Measurements from ENCODE around the gene RETREG1.
"Not testable (repeated sequence)": the region's sequence is repeated elsewhere in the genome, so short reads cannot be mapped to it uniquely, and the experiment has no call there.

The RETREG1 gene, protein sequence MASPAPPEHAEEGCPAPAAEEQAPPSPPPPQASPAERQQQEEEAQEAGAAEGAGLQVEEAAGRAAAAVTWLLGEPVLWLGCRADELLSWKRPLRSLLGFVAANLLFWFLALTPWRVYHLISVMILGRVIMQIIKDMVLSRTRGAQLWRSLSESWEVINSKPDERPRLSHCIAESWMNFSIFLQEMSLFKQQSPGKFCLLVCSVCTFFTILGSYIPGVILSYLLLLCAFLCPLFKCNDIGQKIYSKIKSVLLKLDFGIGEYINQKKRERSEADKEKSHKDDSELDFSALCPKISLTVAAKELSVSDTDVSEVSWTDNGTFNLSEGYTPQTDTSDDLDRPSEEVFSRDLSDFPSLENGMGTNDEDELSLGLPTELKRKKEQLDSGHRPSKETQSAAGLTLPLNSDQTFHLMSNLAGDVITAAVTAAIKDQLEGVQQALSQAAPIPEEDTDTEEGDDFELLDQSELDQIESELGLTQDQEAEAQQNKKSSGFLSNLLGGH

GRCh38 chr5:16616536-16617273 lies at the start of gene RETREG1:
TSS of gene RETREG1 (minus strand) at chr5:16616997. CDS start at chr5:16616971, 26 bp downstream.
- DNase-seq (ENCODE audit: low read depth in 1 of 2, low spot score in 1 of 2), result peak; percentile 58 to 72

DNA sequence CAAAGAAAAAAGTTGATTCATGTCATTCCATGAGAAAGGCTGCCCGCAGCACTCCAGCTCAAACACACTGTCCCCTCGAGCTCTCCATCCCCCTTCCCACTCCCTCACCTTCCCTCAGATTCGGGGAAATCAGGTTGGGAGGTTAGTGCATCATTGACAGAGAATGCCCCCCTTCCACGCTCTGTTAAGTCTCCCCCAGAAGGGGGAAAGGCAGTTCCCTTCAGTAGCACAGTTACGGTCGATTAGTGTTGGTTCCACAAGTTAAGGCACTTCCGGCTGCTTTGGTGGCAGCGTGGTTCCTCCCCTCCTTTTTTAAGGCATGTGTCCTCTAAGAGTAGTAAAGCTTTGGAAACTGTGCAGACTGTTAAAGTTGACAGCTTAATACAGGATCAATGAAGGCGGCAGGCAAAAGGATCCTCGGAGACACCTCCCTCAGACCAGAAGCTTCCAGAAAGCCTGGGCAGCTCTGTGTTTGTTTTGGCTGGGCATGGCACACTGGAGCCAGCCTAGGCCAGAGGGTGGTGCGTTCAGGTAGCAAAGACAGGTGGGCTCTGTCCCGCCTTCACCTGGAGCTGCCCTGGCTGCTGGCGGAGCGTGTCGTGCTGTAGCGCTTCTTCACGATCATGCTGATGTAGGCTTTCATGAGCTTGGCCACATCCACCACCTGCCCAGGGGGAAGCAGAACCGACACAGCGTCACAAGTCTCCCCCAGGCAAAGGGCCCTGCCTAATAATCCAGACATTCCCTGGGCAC lies 49.5 kb upstream of the RETREG1 start:
- DNase-seq (ENCODE audit: low read depth in 1 of 2, low spot score in 1 of 2), result no peak

- no peak for DNase-seq (ENCODE audit: low read depth in 1 of 2, low spot score in 1 of 2)
Observed at GRCh38 chr5:16665601-16666000, 48.8 kb upstream of the RETREG1 start.

GRCh38 chr5:16664368-16664767 lies 47.6 kb upstream of the RETREG1 start:
- no peak for DNase-seq (ENCODE audit: low read depth in 1 of 2, low spot score in 1 of 2)

DNA sequence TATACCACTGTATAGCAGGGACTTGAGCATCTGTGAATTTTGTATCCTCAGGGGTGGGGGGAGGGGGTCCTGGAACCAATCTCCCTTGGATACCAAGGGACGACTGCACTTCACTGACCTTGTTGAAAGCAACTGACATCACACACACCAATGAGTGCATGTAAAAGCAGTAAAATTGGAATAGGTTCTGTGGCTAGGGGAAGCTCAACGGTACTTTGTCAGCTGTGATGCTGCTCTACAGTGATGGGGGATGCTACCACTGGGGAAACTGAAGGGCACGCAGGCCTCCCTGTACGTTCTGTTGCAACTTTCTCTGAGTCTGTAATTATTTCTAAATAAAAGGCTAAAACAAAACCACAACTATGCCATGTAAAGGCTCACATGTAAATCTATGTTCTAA lies 47.0 kb upstream of the RETREG1 start:
- no peak for DNase-seq (ENCODE audit: low read depth in 1 of 2, low spot score in 1 of 2)

DNA sequence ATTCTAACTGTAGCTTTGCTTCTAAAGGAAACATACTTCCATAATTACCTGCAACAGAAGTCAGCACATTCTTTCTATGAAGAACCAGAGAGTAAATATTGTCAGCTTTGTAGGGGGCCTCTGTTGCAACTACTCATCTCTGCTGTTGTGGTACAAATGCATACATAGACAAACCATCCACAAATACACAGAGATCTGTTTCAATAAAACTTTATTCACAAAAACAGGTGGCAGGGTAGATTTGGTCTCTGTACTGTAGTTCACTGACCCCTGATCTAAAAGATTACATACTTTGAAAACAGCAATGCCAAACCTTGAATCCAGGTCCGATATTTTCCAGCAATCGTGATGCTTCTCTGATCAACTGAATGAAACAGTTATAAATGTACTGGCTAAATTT lies 44.9 kb upstream of the RETREG1 start:
- DNase-seq (ENCODE audit: low read depth in 1 of 2, low spot score in 1 of 2), result no peak

DNA sequence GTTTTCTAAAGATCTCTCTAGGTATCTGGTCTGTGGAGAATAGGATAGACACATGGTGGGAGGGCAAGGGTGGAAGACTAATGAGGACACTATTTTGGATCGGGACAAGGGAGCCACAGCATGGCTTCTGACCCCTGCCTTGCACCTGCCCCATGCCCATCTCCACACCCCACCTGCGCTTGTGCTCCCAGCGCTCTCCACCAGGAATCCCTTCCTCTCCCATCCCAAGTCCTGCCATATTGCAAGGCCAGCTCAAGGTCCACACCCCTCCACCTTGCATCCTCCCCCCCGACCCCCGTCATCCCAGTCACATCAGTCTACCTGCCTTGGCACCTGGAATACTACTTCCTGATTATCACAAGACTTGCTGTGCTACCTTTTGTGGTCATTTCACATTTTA lies 44.2 kb upstream of the RETREG1 start:
- no peak for DNase-seq (ENCODE audit: low read depth in 1 of 2, low spot score in 1 of 2)

GRCh38 chr5:16659536-16659935 lies 42.7 kb upstream of the RETREG1 start:
- no peak for DNase-seq (ENCODE audit: low read depth in 1 of 2, low spot score in 1 of 2)

- no peak for DNase-seq (ENCODE audit: low read depth in 1 of 2, low spot score in 1 of 2)
Observed at GRCh38 chr5:16656561-16657191, 39.9 kb upstream of the RETREG1 start.

DNA sequence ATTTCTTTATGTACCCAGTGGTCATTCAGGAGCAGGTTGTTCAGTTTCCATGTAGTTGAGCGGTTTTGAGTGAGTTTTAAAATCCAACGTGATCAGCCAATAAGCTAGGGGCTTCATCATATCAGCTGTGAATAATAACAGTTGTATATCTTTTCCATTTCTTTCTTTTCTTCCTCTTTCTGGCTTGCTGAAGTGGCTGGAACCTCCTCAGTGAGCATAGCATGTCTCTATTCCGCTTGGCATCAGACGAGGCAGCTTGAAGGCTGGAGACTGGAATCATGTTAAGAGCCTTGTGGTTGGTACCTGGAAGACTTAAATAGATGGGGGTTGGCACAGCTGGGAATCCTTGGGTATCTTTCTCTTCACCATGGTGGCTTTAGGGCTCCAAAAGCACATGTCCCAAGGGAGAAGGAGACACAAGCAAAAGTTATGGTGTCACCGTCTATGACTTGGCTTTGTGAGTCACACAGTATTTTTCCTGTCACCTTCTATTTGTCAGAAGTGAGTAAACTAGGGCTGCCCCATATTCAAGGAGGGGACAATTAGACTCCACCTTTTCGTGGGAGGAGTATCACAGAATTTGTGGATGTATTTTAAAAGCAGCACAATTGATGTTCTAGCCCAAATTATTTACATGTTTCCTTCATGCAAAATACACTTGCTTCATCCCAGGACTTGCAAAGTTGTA lies 38.0 kb upstream of the RETREG1 start:
- DNase-seq (ENCODE audit: low read depth in 1 of 2, low spot score in 1 of 2), result no peak

DNA sequence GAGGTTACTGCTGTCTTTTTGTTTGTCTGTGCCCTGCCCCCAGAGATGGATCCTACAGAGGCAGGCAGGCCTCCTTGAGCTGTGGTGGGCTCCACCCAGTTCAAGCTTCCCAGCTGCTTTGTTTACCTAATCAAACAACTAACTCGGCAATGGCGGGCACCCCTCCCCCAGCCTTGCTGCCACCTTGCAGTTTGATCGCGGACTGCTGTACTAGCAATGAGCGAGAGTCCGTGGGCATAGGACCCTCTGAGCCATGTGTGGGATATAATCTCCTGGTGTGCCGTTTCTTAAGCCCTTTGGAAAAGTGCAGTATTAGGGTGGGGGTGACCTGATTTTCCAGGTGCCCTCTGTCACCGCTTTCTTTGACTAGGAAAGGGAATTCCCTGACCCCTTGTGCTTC lies 31.9 kb upstream of the RETREG1 start:
- DNase-seq (ENCODE audit: low read depth in 1 of 2, low spot score in 1 of 2), result not testable (repeated sequence)

GRCh38 chr5:16644301-16644889 lies 27.6 kb upstream of the RETREG1 start:
- DNase-seq (ENCODE audit: low read depth in 1 of 2, low spot score in 1 of 2), result no peak

DNA sequence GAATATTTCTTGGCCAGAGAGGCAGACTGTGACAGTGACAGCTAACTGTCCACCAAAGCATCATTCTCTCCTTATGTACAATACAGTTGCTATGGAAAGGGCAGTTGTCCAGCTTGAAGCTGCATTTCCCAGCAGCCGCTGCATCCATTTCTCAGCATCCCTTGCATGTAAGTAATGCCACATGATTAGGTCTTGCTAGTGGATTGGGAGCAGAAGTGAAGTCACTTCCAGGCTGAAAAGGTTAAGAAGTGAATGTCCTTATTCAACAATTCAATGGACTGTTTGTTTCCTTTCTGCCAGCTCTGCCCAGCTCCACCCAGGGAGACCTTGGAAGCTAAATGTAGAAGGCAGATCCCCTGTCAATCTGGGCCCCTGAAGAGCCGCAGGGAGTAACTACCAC lies 26.1 kb upstream of the RETREG1 start:
- no peak for DNase-seq (ENCODE audit: low read depth in 1 of 2, low spot score in 1 of 2)

- no peak for DNase-seq (ENCODE audit: low read depth in 1 of 2, low spot score in 1 of 2)
Observed at GRCh38 chr5:16639206-16639605, 22.4 kb upstream of the RETREG1 start.

DNA sequence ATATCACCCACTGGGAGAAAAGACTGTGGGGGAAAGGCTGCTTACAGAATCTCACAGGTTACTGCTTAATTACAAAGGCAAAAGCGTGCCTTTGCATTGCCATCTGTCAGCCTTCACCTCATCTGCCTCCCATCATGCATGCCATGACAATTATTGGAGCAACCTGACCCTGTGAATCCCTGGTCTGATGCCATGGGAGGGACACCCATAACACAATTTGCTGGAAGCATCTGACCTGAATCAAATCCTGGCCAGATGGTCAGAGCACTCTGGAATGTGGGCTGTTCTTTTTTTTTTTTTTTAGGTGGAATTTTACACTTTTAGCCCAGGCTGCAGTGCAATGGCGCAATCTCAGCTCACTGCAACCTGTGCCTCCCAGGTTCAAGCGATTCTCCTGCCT lies 11.6 kb upstream of the RETREG1 start:
- DNase-seq (ENCODE audit: low read depth in 1 of 2, low spot score in 1 of 2), result no peak

- DNase-seq (ENCODE audit: low read depth in 1 of 2, low spot score in 1 of 2), result peak in 1 of 2 donors; percentile 37
Observed at GRCh38 chr5:16626696-16627264, 10.0 kb upstream of the RETREG1 start.

- DNase-seq (ENCODE audit: low read depth in 1 of 2, low spot score in 1 of 2), result no peak
Observed at GRCh38 chr5:16625096-16625495, 8.3 kb upstream of the RETREG1 start.

DNA sequence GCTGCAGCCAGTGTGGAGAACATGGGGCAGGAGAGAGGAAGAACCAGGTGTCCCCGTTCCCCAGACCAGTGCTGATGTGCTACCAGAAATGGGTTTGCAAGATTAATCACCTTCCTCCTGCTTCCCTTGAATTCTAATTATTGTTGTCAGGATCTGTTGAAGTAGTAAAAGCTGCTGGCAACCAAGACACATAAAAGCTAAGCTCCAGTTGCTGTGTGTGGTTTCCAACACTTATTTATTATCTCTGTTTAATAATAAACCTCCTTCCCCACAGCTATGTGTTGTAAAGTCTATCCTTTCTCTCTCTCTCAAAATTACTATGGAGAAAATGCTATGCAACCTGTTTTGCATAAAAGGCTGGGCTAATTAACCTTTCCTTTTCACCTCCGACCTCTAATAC lies 2.3 kb upstream of the RETREG1 start:
- DNase-seq (ENCODE audit: low read depth in 1 of 2, low spot score in 1 of 2), result no peak

DNA sequence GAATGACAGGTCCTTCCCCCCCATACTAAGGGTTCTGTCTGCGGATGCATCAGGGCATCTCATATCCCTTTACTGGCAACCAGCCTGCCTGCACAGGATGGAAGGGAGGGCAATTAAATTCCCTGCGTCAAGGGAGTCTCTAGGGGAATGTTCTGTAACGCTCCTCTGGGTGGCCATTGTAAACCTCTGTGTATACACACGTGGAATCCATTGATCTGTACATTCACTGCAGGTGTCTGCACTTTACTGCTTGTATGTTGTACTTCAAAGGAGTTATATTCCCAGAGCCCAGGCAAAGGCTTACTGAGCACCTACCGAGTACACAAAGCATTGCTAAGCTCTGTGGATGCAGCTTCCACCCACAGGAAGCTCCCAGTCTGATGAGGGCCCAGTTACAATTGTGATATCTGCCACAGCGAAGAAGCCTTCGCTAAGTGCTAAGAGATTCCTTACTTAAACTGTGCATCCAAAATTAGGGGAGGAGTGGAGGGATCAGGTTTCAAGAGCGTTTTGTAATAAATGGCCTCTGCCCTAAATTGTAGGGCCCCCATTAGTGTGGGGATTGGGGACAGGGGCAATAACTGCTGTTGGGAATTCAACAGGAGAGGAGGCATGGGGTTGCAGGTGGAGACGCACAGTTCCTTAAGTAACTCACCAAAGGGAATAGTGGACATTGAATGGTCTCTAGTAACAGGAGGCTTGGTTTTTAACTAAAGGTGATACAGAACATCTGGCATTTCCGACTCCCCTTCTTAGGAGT lies 1.5 kb upstream of the RETREG1 start:
- DNase-seq (ENCODE audit: low read depth in 1 of 2, low spot score in 1 of 2), result no peak
